HG03280 (cell line): ENCODE measurements around the gene GPR157.

Experiments
- ATAC-seq: cut with Tn5 transposase; IDR thresholded peaks from one replicate; pipeline ENCODE4 v1.9.1; 2021; ENCODE audit warnings: mild to moderate bottlenecking, moderate library complexity; ENCODE audit not compliant: unreplicated experiment

GPR157 gene

GRCh38 chr1:9088807-9089206, 40.1 kb downstream of the GPR157 start:
- no peak for ATAC-seq

- ATAC-seq, result no peak
These were observed 41.3 kb downstream of the GPR157 start for GRCh38 chr1:9087411-9088125.

DNA sequence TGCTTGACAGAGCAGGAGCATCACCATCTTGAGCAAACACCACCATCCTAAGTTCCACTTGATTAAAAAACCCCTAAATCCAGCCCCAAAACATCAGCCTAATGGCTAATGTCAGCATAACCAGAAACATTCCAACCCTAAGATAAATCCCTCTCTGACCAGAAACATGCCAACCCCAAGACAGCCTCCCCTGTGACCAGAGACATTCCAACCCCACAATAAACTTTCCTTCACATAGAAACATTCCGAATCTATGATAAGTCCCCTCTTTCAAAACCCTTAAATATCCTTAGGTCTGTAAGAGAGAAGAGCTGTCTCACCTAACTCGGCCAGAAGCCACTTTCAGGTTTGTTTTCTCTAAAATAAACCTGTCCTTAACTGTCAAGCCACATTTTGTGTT, 42.1 kb downstream of the GPR157 start:
- ATAC-seq, result no peak

- ATAC-seq, result no peak
These were observed 42.9 kb downstream of the GPR157 start for GRCh38 chr1:9086045-9086444.

DNA sequence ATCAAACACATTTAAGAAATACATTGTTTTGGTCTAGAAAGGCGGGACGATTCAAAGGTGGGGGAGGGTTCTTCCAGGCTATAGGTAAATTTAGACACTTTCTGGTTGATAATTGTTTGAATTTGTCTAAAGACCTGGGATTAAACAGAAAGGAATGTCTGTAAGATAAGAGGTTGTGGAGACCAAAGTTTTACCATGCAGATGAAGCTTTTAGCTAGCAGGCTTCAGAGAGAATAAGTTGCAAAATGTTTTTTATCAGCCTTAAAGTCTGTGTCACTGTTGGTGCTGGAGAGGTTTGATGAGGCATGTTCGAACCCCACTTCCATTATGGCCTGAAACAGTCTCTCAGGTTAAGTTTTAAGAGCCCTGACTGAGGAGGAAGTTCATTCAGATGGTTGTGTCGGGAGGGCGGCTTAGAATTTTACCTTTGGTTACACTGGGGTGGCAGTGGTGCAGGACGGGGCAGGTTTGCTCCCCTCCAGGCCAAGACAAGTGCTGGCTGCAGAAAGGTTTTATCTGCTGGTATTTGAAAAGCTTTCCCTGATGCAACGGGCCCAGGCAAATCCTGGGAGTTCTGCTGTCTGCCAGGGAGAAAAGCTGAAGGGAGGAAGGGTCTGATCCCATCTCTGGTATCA, 43.5 kb downstream of the GPR157 start:
- ATAC-seq, result no peak

GRCh38 chr1:9084906-9085305, 44.0 kb downstream of the GPR157 start:
- no peak for ATAC-seq

- no peak for ATAC-seq
These were observed 47.4 kb downstream of the GPR157 start for GRCh38 chr1:9081473-9081872.

GRCh38 chr1:9080705-9081291, 48.1 kb downstream of the GPR157 start:
- no peak for ATAC-seq

GRCh38 chr1:9079988-9080704, 48.8 kb downstream of the GPR157 start:
- ATAC-seq, result peak; percentile 43

DNA sequence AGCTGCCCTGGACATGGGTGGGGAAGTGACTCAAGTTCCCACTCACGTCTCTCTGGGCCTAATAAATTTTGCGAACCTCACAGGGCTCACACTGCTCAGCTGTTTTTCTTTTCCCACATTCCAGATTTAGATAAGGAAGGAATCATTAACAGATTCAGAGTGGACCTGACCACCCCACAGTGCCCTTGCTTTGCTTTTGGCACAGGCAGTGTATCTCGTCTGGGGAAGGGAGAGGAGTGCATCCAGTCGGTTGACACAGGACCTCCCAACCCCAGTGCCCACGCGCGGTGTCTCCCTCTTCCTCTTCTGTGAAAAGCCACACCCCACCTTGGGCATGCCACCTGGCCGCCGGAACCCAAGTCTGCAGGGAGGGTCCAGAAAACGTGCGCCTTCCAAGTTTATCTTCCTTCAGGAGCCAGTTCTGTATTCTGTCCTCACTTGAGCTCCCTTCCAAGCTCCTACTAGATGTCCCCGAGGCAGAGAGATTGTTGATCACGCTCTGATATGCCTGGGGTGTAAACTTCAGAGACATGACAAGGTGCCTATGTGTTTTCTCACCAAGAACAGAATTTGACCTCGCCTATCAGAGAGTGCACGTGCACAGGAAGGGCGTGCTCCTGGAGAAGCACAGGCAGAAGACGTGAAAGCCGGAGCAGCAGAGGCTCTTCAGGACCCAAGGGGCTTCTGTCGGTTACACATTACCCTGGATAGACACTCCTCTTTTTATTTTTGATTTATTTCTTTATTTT, 50.0 kb downstream of the GPR157 start:
- ATAC-seq, result no peak

GRCh38 chr1:9078015-9078751, 50.7 kb downstream of the GPR157 start:
- ATAC-seq, result peak; percentile 36

- ATAC-seq, result no peak
These were observed 53.9 kb downstream of the GPR157 start for GRCh38 chr1:9075022-9075421.

DNA sequence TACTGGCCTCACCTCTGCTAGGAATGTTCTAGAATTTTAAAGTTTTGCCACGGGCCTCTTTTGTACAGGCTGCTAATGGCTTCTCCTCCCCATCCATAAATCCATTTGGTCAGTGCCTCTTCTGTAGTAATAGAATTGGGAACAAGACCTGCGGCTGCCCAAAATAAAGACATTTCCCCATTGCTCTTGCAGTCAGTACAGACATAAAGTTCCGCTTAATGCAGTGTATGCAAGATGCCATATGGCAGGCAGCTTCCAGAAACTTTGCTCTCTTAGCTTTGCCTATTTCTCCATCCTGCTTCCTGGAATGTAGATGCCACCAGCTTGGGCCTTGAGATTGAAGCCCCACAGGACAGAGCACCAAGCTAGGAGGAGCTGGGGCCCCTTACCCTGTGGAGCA, 55.8 kb downstream of the GPR157 start:
- ATAC-seq, result no peak

- no peak for ATAC-seq
These were observed 57.2 kb downstream of the GPR157 start for GRCh38 chr1:9071554-9072235.

GRCh38 chr1:9070486-9070885, 58.4 kb downstream of the GPR157 start:
- ATAC-seq, result no peak

DNA sequence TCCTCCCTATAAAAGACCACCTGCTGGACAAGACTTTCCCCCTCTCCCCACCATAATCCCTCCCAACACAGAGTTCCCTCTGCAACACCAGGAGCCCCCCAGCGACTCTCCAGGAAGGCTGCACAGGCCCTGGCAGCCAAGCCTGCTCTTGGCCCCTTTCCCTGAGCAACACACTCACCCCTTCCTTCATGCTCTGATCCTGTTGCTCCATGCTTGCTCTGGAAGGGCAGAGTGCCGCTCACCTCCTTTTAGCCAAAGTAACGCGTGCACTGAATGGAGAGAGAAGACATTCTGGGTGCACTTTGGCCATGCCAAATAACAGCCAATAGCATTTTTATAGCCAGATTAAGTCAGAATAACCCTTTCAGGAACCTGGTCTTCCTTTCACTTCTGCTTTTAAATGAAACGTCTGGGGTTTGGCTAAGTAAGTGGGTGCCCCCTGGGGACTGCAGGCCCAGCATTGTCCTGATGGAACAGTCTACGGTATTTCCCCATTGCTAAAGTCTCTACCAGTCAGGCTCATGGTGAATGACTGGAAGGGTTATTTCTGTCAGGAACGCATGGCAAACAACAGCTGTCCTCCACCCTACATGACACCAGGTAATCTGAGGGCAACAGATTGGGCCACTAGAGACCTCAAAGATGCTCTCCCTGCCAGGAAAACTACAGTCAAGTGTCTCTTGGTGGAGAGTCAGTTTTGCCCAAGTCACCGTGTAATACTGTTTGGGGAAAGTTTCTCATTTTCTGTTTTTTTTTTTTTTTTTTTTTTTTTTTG, 59.4 kb downstream of the GPR157 start, which contains the start of gene SLC2A5:
SLC2A5 (minus strand) TSS at position 310 of the 775 bp plus-strand sequence; CDS start at position 211, 99 bp downstream.
- peak; percentile 84 for ATAC-seq

DNA sequence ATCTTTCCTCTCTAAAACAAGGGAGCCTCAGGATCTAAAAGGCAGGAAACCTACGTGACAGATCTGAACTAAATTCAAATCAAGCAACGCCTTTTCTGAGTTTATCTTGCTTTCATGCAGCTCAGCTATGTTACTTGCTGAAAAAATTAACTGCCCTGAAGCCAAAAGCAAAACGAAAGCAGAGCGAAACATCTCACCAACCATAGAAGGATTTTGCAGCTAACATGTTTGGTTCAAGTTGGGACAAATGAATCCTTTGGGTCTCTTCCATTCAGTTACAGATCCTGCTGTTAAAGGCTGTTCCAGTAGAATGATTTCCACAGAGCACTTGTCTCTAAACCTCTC, 59.9 kb downstream of the GPR157 start:
- peak; percentile 4 for ATAC-seq

DNA sequence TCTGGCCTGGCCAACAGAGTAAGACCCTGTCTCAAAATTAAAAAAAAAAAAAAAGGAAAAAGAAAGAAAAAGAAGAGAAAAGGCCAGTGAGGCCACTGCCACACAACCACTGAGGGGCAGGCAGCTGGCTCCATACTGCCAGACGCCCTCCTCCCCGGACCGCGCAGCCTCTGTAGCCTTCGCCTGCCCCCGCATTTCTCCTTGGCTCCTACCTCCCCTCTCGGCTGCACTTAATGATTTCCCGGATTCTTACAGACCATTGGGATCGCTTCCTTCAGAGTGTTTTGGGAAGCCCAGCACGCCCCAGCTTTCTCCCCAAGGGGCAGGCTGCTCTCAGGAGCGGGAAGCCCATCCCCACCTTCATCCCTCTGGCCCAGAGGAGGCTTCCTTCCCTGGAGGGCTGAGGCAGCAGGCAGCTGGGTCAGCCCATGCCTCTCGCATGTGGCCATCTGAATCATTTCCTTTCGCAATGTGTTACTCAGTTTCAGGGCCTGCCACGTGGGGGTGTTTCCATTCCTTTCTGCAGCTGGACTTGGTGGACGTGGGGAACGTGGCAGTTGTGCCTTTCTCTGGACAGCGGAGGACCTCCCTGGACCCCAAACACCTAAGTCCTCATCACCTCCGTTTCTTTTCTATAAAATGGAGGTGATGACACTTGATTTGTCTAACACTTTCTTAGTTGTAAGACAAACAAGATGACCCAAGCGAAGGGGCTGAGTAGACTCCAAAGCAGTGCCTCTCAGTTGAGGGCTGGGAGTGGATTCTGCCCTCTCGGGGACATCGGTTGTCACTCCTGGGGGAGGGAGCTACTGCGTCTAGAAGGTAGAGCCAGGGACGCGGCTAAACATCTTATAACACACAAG, 61.7 kb downstream of the GPR157 start:
- no peak for ATAC-seq
